Measurements from ENCODE around the gene ABCG5.

- TF ChIP-seq CTCF (conservative IDR thresholded peaks at IDR 0.05 in 1 of 2, IDR thresholded peaks at IDR 0.05 in 1 of 2; ENCODE audit: extremely low read depth in 1 of 2, insufficient read depth in 1 of 2, low read depth in 1 of 2, low read length in 2 of 2): no peak
- TF ChIP-seq EZH2 (IDR thresholded peaks at IDR 0.05; ENCODE audit: borderline replicate concordance, low read length): no peak
Observed at GRCh38 chr2:43841949-43842865, 3.6 kb upstream of the ABCG5 start.

Measured in mammary epithelial cell (primary cell).